Measurements from ENCODE around the gene PRKAR2A.
"Not testable (repeated sequence)": the region's sequence is repeated elsewhere in the genome, so short reads cannot be mapped to it uniquely, and the experiment has no call there.

The PRKAR2A gene

GRCh38 chr3:48835650-48836366, 11.9 kb downstream of the PRKAR2A start:
- no peak for DNase-seq

GRCh38 chr3:48832684-48833083, 15.0 kb downstream of the PRKAR2A start:
- DNase-seq = no peak

DNA sequence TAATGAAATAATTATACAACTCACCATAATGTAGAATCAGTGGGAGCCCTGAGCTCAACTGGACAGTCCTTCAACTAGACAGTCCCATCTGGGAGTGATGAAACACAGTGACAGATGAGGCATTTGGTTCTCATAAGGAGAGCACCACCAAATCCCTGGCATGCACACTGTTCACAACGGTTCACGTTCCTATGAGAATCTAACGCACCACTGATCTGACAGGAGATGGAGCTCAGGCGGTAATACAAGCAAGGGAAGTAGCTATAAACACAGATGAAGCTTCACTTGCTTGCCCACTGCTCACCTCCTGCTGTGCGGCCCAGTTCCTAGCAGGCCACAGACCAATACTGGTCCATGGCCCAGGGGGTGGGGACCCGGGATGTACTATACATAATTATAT, 17.0 kb downstream of the PRKAR2A start:
- no peak for DNase-seq

DNA sequence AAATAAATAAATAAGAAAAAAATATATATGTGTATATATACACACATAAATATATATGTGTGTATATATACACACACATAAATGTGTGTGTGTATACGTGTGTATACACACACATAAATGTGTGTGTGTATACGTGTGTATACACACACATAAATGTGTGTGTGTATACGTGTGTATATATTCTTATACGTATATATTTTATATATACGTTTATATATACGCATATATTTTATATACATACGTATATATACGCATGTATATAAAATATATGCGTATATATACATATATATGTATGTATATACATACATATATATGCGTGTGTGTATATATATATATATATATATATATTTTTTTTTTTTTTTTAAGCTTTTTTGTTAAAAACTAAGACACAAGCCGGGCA, 18.1 kb downstream of the PRKAR2A start:
- not testable (repeated sequence) for DNase-seq

DNA sequence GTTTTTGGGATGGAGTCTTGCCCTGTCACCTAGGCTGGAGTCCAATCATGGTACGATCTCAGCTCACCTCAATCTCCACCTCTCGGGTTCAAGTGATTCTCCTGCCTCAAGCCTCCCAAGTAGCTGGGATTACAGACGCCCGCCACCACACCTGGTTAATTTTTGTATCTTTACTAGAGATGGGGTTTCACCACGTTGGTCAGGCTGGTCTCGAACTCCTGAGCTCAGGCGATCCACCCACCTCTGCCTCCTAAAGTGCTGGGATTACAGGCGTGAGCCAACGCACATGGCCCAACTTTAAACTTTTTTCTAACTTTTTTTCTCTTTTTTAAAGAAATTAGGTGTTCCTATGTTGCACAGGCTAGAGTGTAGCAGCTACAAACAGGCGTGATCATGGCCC, 19.8 kb downstream of the PRKAR2A start:
- DNase-seq = not testable (repeated sequence)

GRCh38 chr3:48826451-48826850, 21.2 kb downstream of the PRKAR2A start:
- DNase-seq = no peak

GRCh38 chr3:48820612-48821324, 26.9 kb downstream of the PRKAR2A start:
- no peak for DNase-seq

GRCh38 chr3:48819234-48820221, 28.1 kb downstream of the PRKAR2A start:
- DNase-seq = no peak

DNA sequence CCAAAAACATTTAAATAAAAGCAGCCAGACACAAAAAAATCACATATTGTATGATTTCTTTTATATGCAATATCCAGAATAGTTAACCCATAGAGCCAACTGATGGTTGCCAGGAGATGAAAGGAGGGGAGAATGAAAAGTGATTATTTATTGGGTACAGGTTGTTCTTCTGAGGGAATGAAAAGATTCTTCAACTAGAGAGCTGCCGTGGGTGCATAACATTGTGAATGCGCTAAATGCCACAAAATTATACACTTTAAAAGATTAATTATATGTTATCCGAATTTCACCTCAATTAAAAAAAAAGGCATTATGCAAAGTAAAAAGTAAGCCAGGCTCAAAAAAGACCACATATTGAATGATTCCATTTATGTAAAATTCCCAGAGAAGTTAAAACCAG, 36.1 kb downstream of the PRKAR2A start:
- no peak for DNase-seq

DNA sequence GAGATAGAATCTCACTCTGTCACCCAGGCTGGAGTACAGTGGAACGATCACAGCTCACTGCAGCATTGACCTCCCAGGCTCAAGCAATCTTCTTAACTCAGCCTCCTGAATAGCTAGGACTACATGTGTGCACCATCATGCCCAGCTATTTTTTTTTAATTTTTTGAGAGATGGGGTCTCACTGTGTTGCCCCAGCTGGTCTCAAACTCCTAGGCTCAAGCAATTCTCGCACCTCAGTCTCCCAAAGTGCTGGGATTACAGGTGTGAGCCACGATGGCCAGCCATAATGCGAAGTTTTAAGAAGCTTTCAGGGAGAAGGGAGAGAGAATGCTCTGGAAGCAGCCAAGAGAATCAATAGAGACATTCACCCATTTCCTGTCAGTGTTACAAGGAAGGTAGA, 42.7 kb downstream of the PRKAR2A start:
- DNase-seq = no peak

GRCh38 chr3:48800831-48801230, 46.8 kb downstream of the PRKAR2A start:
- not testable (repeated sequence) for DNase-seq

GRCh38 chr3:48798998-48799397, 48.7 kb downstream of the PRKAR2A start:
- DNase-seq = no peak

DNA sequence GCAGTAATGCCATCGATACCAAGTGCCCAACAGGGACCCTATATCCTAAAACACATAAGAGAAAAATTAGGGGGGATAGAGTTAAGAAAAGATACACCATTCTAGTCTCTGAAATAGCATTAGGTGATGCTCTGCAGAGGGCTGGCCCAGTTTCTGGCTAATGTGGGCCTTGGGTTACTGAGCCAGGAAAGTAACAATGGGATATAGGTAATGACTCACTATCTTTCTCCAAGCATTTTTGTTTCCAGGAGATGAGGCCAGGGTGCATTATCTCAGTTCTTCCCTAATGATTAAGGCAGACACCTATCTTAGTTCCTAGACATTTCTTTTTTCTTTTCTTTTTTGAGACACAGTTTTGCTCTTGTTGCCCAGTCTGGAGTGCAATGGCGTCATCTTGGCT, 50.0 kb downstream of the PRKAR2A start:
- no peak for DNase-seq

- no peak for DNase-seq
Measured at GRCh38 chr3:48795997-48796732, 51.5 kb downstream of the PRKAR2A start.

DNA sequence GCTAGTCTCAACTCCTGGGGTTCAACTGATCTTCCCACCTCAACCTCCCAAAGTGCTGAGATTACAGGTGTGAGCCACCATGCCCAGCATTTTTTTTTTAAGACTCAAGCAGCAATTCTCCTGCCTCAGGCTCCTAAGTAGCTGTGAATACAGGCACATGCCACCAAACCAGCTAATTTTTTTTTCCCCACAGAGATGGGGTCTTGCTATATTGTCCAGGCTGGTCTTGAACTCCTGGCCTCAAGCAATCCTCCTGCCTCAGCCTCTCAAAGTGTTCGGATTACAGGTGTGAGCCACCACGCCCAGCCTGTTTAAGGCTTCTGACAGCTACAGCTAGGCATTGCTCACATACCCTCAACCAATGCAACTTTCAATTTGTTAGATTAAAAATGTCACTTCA, 54.2 kb downstream of the PRKAR2A start:
- not testable (repeated sequence) for DNase-seq

- no peak for DNase-seq
Measured at GRCh38 chr3:48789665-48790064, 58.0 kb downstream of the PRKAR2A start.

GRCh38 chr3:48788544-48789162, 59.0 kb downstream of the PRKAR2A start:
- DNase-seq = no peak

DNA sequence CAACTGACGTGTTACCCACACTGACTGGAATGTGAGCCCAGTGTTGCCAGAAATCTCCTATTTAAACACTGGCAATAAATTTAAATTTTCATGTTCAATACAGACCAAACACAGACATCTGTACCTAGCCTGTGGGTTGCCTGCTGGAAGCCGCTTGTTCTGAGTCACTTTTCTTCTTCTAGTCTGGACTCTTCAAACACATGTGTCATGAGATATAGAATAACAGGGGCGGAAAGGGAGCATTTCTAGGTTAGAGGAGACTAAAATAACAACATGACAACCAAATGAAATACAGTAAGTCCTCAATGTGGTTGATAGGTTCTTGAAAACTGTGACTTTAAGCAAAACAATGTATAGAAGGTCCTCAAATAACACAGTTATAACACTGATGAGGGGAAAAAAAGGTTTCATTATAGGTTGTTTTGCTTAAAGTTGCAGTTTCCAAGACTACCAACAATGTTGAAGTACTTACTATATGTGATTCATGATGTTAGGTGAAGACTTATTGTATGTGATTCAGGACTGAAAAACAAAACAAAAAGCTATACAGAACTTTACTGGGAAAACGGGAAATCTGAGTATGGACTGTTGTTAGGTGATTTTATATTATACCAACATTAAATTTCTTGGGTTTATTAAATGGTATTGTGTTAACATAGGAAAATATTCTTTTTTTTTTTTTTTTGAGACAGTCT, 63.1 kb downstream of the PRKAR2A start:
- no peak for DNase-seq

- DNase-seq = no peak
Measured at GRCh38 chr3:48783304-48783703, 64.4 kb downstream of the PRKAR2A start.

- no peak for DNase-seq
Measured at GRCh38 chr3:48782046-48782445, 65.6 kb downstream of the PRKAR2A start.

DNA sequence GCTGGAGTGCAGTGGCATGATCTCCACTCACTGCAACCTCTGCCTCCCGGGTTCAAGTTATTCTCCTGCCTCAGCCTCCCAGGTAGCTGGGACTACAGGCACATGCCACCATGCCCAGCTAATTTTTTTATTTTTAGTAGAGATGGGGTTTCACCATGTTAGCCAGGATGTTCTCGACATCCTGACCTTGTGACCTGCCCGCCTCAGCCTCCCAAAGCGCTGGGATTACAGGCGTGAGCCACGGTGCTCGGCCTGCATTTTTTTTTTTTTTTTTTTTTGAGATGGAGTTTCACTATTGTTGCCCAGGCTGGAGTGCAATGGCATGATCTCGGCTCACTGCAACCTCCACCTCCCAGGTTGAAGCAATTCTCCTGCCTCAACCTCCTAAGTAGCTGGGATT, 69.1 kb downstream of the PRKAR2A start:
- DNase-seq = not testable (repeated sequence)

GRCh38 chr3:48776854-48777253, 70.8 kb downstream of the PRKAR2A start:
- DNase-seq = no peak
